Central memory CD4-positive, alpha-beta T cell (primary cell): ENCODE data around the gene TTC27.

Source experiments
- DNase-seq: peaks from one replicate; pipeline ENCODE4 v3.0.0; 2022

TTC27 gene

GRCh38 chr2:32671885-32672533 is 44.2 kb downstream of the TTC27 start:
- DNase-seq = no peak

- DNase-seq = no peak
Observed at GRCh38 chr2:32678825-32679224, 51.0 kb downstream of the TTC27 start.

- no peak for DNase-seq
Observed at GRCh38 chr2:32680942-32681341, 53.1 kb downstream of the TTC27 start.

GRCh38 chr2:32683520-32684086 is 55.8 kb downstream of the TTC27 start:
- DNase-seq = no peak

- DNase-seq = no peak
Observed at GRCh38 chr2:32688541-32688940, 60.7 kb downstream of the TTC27 start.

GRCh38 chr2:32691678-32692077 is 63.8 kb downstream of the TTC27 start:
- DNase-seq = no peak

GRCh38 chr2:32696439-32696838 is 68.6 kb downstream of the TTC27 start:
- no peak for DNase-seq

- no peak for DNase-seq
Observed at GRCh38 chr2:32697156-32697555, 69.3 kb downstream of the TTC27 start.

GRCh38 chr2:32699151-32699550 is 71.3 kb downstream of the TTC27 start:
- DNase-seq = no peak

GRCh38 chr2:32701806-32702205 is 74.0 kb downstream of the TTC27 start:
- DNase-seq = no peak

- no peak for DNase-seq
Observed at GRCh38 chr2:32702303-32703064, 74.6 kb downstream of the TTC27 start.

- DNase-seq = no peak
Observed at GRCh38 chr2:32706815-32707579, 79.1 kb downstream of the TTC27 start.

- no peak for DNase-seq
Observed at GRCh38 chr2:32711219-32711618, 83.4 kb downstream of the TTC27 start.

GRCh38 chr2:32711908-32712501 is 84.2 kb downstream of the TTC27 start:
- no peak for DNase-seq

- no peak for DNase-seq
Observed at GRCh38 chr2:32712870-32713269, 85.0 kb downstream of the TTC27 start.

GRCh38 chr2:32714521-32714920 is 86.7 kb downstream of the TTC27 start:
- DNase-seq = no peak

GRCh38 chr2:32715391-32715841 is 87.6 kb downstream of the TTC27 start:
- DNase-seq = no peak

GRCh38 chr2:32715981-32716380 is 88.1 kb downstream of the TTC27 start:
- DNase-seq = no peak

GRCh38 chr2:32716598-32716997 is 88.7 kb downstream of the TTC27 start:
- DNase-seq = no peak

GRCh38 chr2:32718752-32719151 is 90.9 kb downstream of the TTC27 start:
- DNase-seq = no peak

- DNase-seq = no peak
Observed at GRCh38 chr2:32719430-32719829, 91.6 kb downstream of the TTC27 start.

- DNase-seq = no peak
Observed at GRCh38 chr2:32719933-32720716, 92.3 kb downstream of the TTC27 start.
